GM23338 (cell line): Measurements from ENCODE around the gene EGFR. TPM values are rescaled to one million over a fixed set of nuclear protein-coding genes. Genes with fewer than 3 reads are reported as not detected.
A peak's percentile ranks its signal among the peaks of the same experiment; 100 is the strongest.

Experiments used
- ATAC-seq: fragments of 200-7000 bp; cut with Tn5 transposase; 3 replicates; pipeline ENCODE4 v1.9.1; 2020
- DNase-seq: peaks from one replicate; pipeline ENCODE4 v3.0.0-alpha.2; 2015; ENCODE audit warnings: low spot score
- H2AFZ ChIP-seq: fragments of 200-600 bp; sonication (generic); 2 replicates; pipeline ENCODE4 v1.8.0; 2016; ENCODE audit warnings: antibody characterized with exemption, mild to moderate bottlenecking, moderate library complexity
- H3F3A ChIP-seq: fragments of 200-600 bp; sonication (generic); replicated peaks from 2 replicates; pipeline ENCODE4 v1.8.0; 2017; ENCODE audit warnings: antibody characterized with exemption, mixed run types, low read depth
- H3K27ac ChIP-seq: fragments of 200-600 bp; sonication (generic); 2 replicates; pipeline ENCODE4 v1.6.1; 2016; ENCODE audit warnings: low read depth
- H3K27me3 ChIP-seq: fragments of 200-600 bp; sonication (generic); 2 replicates; pipeline ENCODE4 v1.8.0; 2016; ENCODE audit warnings: mild to moderate bottlenecking, mixed run types, moderate library complexity; ENCODE audit not compliant: insufficient read depth
- H3K36me3 ChIP-seq: fragments of 200-600 bp; sonication (generic); 2 replicates; pipeline ENCODE4 v1.8.0; 2016; ENCODE audit warnings: mild to moderate bottlenecking; ENCODE audit not compliant: insufficient read depth
- H3K4me1 ChIP-seq: fragments of 200-600 bp; sonication (generic); 2 replicates; pipeline ENCODE4 v1.8.0; 2016; ENCODE audit warnings: mild to moderate bottlenecking, moderate library complexity; ENCODE audit not compliant: insufficient read depth
- H3K4me2 ChIP-seq: fragments of 200-600 bp; sonication (generic); 2 replicates; pipeline ENCODE4 v1.7.1; 2017; ENCODE audit warnings: mixed run types
- H3K4me3 ChIP-seq: fragments of 200-600 bp; sonication (generic); 2 replicates; pipeline ENCODE4 v1.6.1; 2016; ENCODE audit warnings: mixed run types
- H3K79me2 ChIP-seq: fragments of 200-600 bp; sonication (generic); replicated peaks from 2 replicates; pipeline ENCODE4 v1.8.0; 2017; ENCODE audit warnings: mild to moderate bottlenecking; ENCODE audit not compliant: insufficient read depth
- H3K9me2 ChIP-seq: fragments of 200-600 bp; sonication (generic); 2 replicates; pipeline ENCODE4 v1.8.0; 2017; ENCODE audit not compliant: insufficient read depth
- H4K20me1 ChIP-seq: fragments of 200-600 bp; sonication (generic); replicated peaks from 2 replicates; pipeline ENCODE4 v1.8.0; 2017; ENCODE audit warnings: mild to moderate bottlenecking; ENCODE audit not compliant: insufficient read depth
- H3K27ac Mint-ChIP-seq: 2 replicates; pipeline ENCODE4 v1.8.0; 2020; ENCODE audit warnings: inconsistent platforms, mild to moderate bottlenecking, moderate library complexity, mixed read lengths
- H3K27me3 Mint-ChIP-seq: 3 replicates; pipeline ENCODE4 v1.8.0; 2022; ENCODE audit warnings: low read depth, mild to moderate bottlenecking, moderate library complexity, mixed read lengths, inconsistent platforms; ENCODE audit not compliant: insufficient read depth, poor library complexity
- H3K36me3 Mint-ChIP-seq: 3 replicates; pipeline ENCODE4 v1.8.0; 2021; ENCODE audit warnings: low read depth, mild to moderate bottlenecking, inconsistent platforms, moderate library complexity, mixed read lengths
- H3K4me1 Mint-ChIP-seq: 3 replicates; pipeline ENCODE4 v1.8.0; 2020; ENCODE audit warnings: mild to moderate bottlenecking, inconsistent platforms, mixed read lengths
- H3K4me3 Mint-ChIP-seq: 3 replicates; pipeline ENCODE4 v1.8.0; 2021; ENCODE audit warnings: moderate library complexity, mild to moderate bottlenecking, inconsistent platforms, mixed read lengths
- H3K9me3 Mint-ChIP-seq: 3 replicates; pipeline ENCODE4 v1.8.0; 2020; ENCODE audit warnings: moderate library complexity, mild to moderate bottlenecking, inconsistent platforms, mixed read lengths
- EZH2phosphoT487 ChIP-seq: fragments of 200-600 bp; sonication (generic); IDR thresholded peaks from one replicate; pipeline ENCODE4 v1.8.1; 2018; ENCODE audit warnings: antibody characterized with exemption; ENCODE audit not compliant: unreplicated experiment
- STAT1 ChIP-seq: IDR thresholded peaks from one replicate; pipeline ENCODE4 v1.6.1; 2016; ENCODE audit warnings: antibody characterized with exemption; ENCODE audit not compliant: unreplicated experiment
- ZNF331 ChIP-seq: fragments of 250-450 bp; sonication (Bioruptor Pico); IDR thresholded peaks from 2 replicates; pipeline ENCODE4 v1.5.0; 2020; ENCODE audit warnings: low read depth, mild to moderate bottlenecking, moderate library complexity
- ZNF462 ChIP-seq: fragments of 250-450 bp; sonication (Bioruptor Pico); IDR thresholded peaks from 2 replicates; pipeline ENCODE4 v1.5.0; 2020; ENCODE audit warnings: mild to moderate bottlenecking, moderate library complexity
- polyA plus RNA-seq: library from polyadenylated mRNA; unstranded; fragments of >200 nt; fragmentation: Nextera tagmentation; extraction: Ambion mirVana; gene quantifications from 2 replicates; pipeline ENCODE4 v1.2.1, GENCODE V29; 2016
- total RNA-seq: library from RNA; depleted of rRNA; stranded (reverse); fragments of >200 nt; shearing (Covaris generic); gene quantifications from 2 replicates; pipeline ENCODE4 v1.2.3, GENCODE V29; 2014

EGFR gene
- total and polyA plus RNA-seq, 2 experiments from 2014 or later: 1.5 to 4.5 TPM

- TF ChIP-seq ZNF462 (CRISPR knock-in tag) (no peak), EZH2phosphoT487 (no peak)
Observed at GRCh38 chr7:55155351-55156117, 136.7 kb downstream of the EGFR start (continued).

GRCh38 chr7:55156919-55157763 lies 138.3 kb downstream of the EGFR start:
- peak; percentile 59 for ATAC-seq

More at GRCh38 chr7:55156919-55157763, 138.3 kb downstream of the EGFR start:
- Histone ChIP-seq H3K27ac (no peak overlapping the region), H3F3A (no peaks in the 10 kb centered on the region), H3K27me3 (no peaks in the 10 kb centered on the region), H3K4me2 (peak overlapping the region; percentile 41; the same call in 1 of the 2 replicates), H3K79me2 (no peaks in the 10 kb centered on the region), H3K4me1 (peaks cover 9% of the 10 kb centered on the region; the same call in 1 of the 2 replicates), H4K20me1 (no peaks in the 10 kb centered on the region), H3K9me2 (no peaks in the 10 kb centered on the region), H2AFZ (no peak overlapping the region), H3K36me3 (no peaks in the 10 kb centered on the region), H3K4me3 (no peak overlapping the region)
- H3K4me3 Mint-ChIP-seq: no peak overlapping the region
- H3K4me1 Mint-ChIP-seq: peaks cover 19% of the 10 kb centered on the region
- H3K9me3 Mint-ChIP-seq: no peaks in the 10 kb centered on the region
- peak overlapping the region; percentile 50; the same call in 1 of the 2 replicates for H3K27ac Mint-ChIP-seq
- H3K27me3 Mint-ChIP-seq: peaks cover 3% of the 10 kb centered on the region
- TF ChIP-seq STAT1 (no peak), ZNF331 (no peak)
- peak; percentile 23 for DNase-seq
- no peaks in the 10 kb centered on the region; the same call in 2 of the 3 replicates for H3K36me3 Mint-ChIP-seq
